ENCODE measurements around the gene GPC6.

GPC6 gene

GRCh38 chr13:93758575-93758974 lies 532.0 kb downstream of the GPC6 start:
- no peak overlapping the region for H3K4me3 ChIP-seq (ENCODE audit: low read depth, low read length)
- DNase-seq (ENCODE audit: low read depth), result no peak
- no peak for TF ChIP-seq POLR2A (IDR thresholded peaks at IDR 0.05; ENCODE audit: extremely low read depth, insufficient read length)
- no peak for TF ChIP-seq MYC (IDR thresholded peaks at IDR 0.05; ENCODE audit: low read depth, low read length)
- TF ChIP-seq MAX (IDR thresholded peaks at IDR 0.05; ENCODE audit: low read depth, low read length), result no peak
- no peak for TF ChIP-seq CTCF (IDR thresholded peaks at IDR 0.05; ENCODE audit: low read depth, low read length)

GRCh38 chr13:93762708-93763426 lies 536.3 kb downstream of the GPC6 start:
- no peak for DNase-seq (ENCODE audit: low read depth)
- no peak overlapping the region for H3K4me3 ChIP-seq (ENCODE audit: low read depth, low read length)
- TF ChIP-seq CTCF (IDR thresholded peaks at IDR 0.05; ENCODE audit: low read depth, low read length) (no peak), POLR2A (IDR thresholded peaks at IDR 0.05; ENCODE audit: extremely low read depth, insufficient read length) (no peak), MYC (IDR thresholded peaks at IDR 0.05; ENCODE audit: low read depth, low read length) (no peak), MAX (IDR thresholded peaks at IDR 0.05; ENCODE audit: low read depth, low read length) (no peak)

GRCh38 chr13:93765062-93765461 lies 538.5 kb downstream of the GPC6 start:
- no peak for TF ChIP-seq MYC (IDR thresholded peaks at IDR 0.05; ENCODE audit: low read depth, low read length)
- TF ChIP-seq POLR2A (IDR thresholded peaks at IDR 0.05; ENCODE audit: extremely low read depth, insufficient read length), result no peak
- TF ChIP-seq CTCF (IDR thresholded peaks at IDR 0.05; ENCODE audit: low read depth, low read length), result no peak
- TF ChIP-seq MAX (IDR thresholded peaks at IDR 0.05; ENCODE audit: low read depth, low read length), result no peak
- no peak for DNase-seq (ENCODE audit: low read depth)
- no peak overlapping the region for H3K4me3 ChIP-seq (ENCODE audit: low read depth, low read length)

- no peak for TF ChIP-seq MYC (IDR thresholded peaks at IDR 0.05; ENCODE audit: low read depth, low read length)
- TF ChIP-seq MAX (IDR thresholded peaks at IDR 0.05; ENCODE audit: low read depth, low read length), result no peak
- no peak for TF ChIP-seq CTCF (IDR thresholded peaks at IDR 0.05; ENCODE audit: low read depth, low read length)
- no peak for TF ChIP-seq POLR2A (IDR thresholded peaks at IDR 0.05; ENCODE audit: extremely low read depth, insufficient read length)
These were observed 539.2 kb downstream of the GPC6 start for GRCh38 chr13:93765811-93766210.

GRCh38 chr13:93766719-93767118 lies 540.1 kb downstream of the GPC6 start:
- no peak for TF ChIP-seq CTCF (IDR thresholded peaks at IDR 0.05; ENCODE audit: low read depth, low read length)
- no peak for TF ChIP-seq MYC (IDR thresholded peaks at IDR 0.05; ENCODE audit: low read depth, low read length)
- no peak for TF ChIP-seq POLR2A (IDR thresholded peaks at IDR 0.05; ENCODE audit: extremely low read depth, insufficient read length)
- no peak for TF ChIP-seq MAX (IDR thresholded peaks at IDR 0.05; ENCODE audit: low read depth, low read length)
- H3K4me3 ChIP-seq (ENCODE audit: low read depth, low read length), result no peak overlapping the region

More at GRCh38 chr13:93765811-93766210, 539.2 kb downstream of the GPC6 start:
- DNase-seq (ENCODE audit: low read depth), result no peak
- no peak overlapping the region for H3K4me3 ChIP-seq (ENCODE audit: low read depth, low read length)

More at GRCh38 chr13:93766719-93767118, 540.1 kb downstream of the GPC6 start:
- DNase-seq (ENCODE audit: low read depth), result no peak

Data from NB4 (cell line).